Keratinocyte (primary cell): ENCODE data around the gene RRP1B.

Experiments
- CTCF ChIP-seq, 3 experiments: IDR thresholded peaks in 1 of 3; conservative IDR thresholded peaks in 1 of 3; optimal IDR thresholded peaks in 1 of 3; 2 replicates in 2 of 3; 3 replicates in 1 of 3; pipeline versions ENCODE3 to v1.5.1; 2011; ENCODE audit warnings: low read length in 3 of 3, mild to moderate bottlenecking in 3 of 3, moderate library complexity in 2 of 3, control low read depth in 1 of 3, inconsistent platforms in 1 of 3; ENCODE audit not compliant: insufficient read depth in 2 of 3; ENCODE audit errors: extremely low read depth in 1 of 3
- EZH2 ChIP-seq: IDR thresholded peaks from one replicate; pipeline ENCODE4 v1.6.1; 2012; ENCODE audit warnings: inconsistent platforms, mild to moderate bottlenecking, low read length, moderate library complexity

- no peak for TF ChIP-seq CTCF (optimal IDR thresholded peaks at IDR 0.05 in 1 of 3, IDR thresholded peaks at IDR 0.05 in 1 of 3, conservative IDR thresholded peaks at IDR 0.05 in 1 of 3; ENCODE audit: extremely low read depth in 1 of 3, insufficient read depth in 2 of 3, low read length in 3 of 3)
- no peak for TF ChIP-seq EZH2
Observed at GRCh38 chr21:43701936-43702784, 42.8 kb downstream of the RRP1B start.
